Measurements from ENCODE around the gene PIMREG. TPM values are rescaled to one million over a fixed set of nuclear protein-coding genes. Genes with fewer than 3 reads are reported as not detected.

The PIMREG gene
- total RNA-seq, 4 donors from 2014 or later: 16.0 TPM; not detected in 3

DNA sequence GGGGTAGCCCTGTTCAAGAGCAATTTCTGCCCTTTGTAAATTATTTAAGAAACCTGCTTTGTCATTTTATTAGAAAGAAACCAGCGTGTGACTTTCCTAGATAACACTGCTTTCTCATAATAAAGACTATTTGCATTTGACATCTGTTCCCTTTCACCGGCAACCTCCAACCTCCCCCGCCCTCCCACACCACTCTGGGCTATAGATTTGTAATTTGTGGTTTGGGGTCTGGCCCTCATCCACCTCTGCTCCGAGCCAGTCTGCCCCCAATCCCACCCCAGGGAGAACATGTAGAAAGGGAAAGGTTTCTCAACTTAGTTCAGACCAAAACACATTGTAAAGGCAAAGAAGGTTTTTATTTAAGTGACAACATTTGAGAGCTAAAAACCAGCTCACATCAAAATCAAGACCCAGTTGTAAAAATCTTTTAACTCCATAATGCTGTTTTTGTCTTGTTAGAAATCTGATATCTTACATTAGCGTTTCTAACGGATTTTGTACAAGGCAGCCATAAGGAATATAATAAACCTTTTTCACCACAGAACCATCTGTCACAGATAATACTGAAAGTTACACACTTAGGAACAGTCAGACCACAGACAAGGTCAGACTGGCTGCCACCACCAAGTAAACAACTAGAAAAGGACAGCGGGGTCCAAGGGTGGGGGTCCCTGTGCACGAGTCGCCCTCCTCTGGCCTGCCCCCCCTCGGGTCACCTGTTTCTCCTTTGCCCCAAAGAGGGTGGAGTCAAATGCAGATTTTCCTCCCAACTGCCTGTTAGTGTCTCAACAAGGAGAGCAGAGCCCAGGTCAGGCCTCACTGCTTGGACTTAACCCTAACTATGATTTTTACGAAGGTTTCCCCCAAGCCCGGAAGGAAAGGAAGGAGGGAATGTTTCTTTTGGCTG, 6.9 kb downstream of the PIMREG start:
- no peaks in the 10 kb centered on the region for H3K27me3 ChIP-seq
- DNase-seq: no peak
- H3K27ac ChIP-seq: no peak overlapping the region
- no peaks in the 10 kb centered on the region for H3K4me1 ChIP-seq
- TF ChIP-seq, protein P1, sequence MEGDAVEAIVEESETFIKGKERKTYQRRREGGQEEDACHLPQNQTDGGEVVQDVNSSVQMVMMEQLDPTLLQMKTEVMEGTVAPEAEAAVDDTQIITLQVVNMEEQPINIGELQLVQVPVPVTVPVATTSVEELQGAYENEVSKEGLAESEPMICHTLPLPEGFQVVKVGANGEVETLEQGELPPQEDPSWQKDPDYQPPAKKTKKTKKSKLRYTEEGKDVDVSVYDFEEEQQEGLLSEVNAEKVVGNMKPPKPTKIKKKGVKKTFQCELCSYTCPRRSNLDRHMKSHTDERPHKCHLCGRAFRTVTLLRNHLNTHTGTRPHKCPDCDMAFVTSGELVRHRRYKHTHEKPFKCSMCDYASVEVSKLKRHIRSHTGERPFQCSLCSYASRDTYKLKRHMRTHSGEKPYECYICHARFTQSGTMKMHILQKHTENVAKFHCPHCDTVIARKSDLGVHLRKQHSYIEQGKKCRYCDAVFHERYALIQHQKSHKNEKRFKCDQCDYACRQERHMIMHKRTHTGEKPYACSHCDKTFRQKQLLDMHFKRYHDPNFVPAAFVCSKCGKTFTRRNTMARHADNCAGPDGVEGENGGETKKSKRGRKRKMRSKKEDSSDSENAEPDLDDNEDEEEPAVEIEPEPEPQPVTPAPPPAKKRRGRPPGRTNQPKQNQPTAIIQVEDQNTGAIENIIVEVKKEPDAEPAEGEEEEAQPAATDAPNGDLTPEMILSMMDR (IDR thresholded peaks at IDR 0.05): no peak
- TF ChIP-seq POLR2A (IDR thresholded peaks at IDR 0.05): no peak
- H3K9me3 ChIP-seq: no peaks in the 10 kb centered on the region
- no peak overlapping the region for H3K4me3 ChIP-seq
- intact Hi-C loops (cut with DNase I; ENCODE audit: low total_unique reads): no loop called here
- H3K36me3 ChIP-seq: no peaks in the 10 kb centered on the region

DNA sequence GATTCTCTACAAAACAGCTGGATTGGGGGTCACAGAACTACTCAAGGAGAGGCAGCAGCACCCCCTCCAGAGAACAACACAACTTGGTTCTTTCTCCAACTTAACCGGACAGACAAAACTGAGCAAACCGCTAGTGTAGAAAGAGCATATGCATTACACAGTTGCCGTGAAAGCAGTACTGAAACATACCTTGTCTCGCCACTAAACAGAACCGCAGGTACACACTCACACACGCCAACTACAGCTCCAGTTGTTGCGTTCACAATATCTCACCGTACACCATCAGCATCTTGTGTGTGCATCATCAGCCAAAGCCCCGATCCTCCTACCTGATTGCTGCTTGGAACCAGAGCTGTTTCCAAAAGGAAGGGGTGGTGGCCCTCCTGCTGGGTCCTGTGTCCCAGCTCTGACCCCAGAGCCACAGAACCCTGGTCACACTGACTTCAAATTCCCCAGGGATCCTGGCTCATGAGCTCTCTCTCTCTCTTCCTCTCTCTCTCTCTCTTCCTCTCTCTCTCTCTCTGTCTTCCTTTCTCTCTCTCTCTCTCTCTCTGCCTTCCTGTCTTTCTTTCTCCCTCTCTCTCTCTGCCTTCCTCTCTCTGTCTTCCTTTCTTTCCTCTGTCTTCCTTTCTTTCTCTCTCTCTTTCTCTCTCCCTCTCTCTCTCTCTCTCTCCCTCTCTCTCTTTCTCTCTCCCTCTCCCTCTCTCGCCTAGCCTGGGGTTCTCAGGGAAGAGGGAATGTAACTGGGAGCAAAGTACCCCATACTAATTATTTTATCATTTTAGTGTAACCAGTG, 8.4 kb downstream of the PIMREG start:
- no peak overlapping the region for H3K27ac ChIP-seq
- intact Hi-C loops (cut with DNase I; ENCODE audit: low total_unique reads): no loop called here
- no peak for DNase-seq
- H3K9me3 ChIP-seq: no peaks in the 10 kb centered on the region
- H3K4me3 ChIP-seq: no peak overlapping the region
- H3K27me3 ChIP-seq: no peaks in the 10 kb centered on the region
- H3K36me3 ChIP-seq: no peaks in the 10 kb centered on the region
- no peak for TF ChIP-seq POLR2A (IDR thresholded peaks at IDR 0.05)
- TF ChIP-seq, protein P1 (IDR thresholded peaks at IDR 0.05): no peak
- H3K4me1 ChIP-seq: no peaks in the 10 kb centered on the region

DNA sequence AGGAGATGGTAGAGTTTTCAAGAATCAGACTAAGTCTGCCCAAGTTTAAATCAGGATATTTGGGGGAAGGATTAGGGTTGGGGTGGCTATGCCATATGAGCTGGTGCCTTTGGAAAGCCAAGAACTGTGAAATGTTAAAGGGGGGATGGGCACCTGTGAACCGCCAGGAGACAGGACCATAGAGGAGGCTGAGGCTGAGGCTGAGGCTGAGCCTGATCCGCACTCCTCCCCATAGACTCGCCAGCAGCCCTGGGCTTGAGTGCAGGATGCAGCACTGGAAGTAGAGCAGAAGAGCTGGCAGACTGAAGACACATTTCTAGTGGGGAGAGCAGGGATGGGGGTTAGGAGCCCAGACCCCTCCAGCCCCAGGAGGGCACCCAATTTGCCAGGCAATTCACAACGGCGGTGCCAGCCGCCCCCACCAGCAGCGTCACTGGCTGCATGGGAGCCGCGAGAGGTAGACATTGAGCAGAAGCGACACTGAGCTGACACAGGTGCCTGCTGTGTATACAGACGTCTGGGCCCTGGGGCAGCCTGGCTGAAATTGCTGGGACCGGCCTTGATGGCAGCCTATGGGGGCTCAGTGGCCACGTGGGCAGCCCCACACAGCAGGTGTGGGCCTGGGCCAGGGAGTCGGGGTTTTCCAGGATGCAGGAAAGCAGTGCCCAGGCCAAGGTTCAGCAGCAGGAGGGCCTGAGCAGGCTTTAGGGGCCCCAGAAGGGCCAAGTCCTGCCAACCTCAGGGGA, 9.2 kb downstream of the PIMREG start:
- H3K27ac ChIP-seq: no peak overlapping the region
- no peaks in the 10 kb centered on the region for H3K27me3 ChIP-seq
- H3K4me3 ChIP-seq: no peak overlapping the region
- no peak for TF ChIP-seq POLR2A (IDR thresholded peaks at IDR 0.05)
- TF ChIP-seq, protein P1 (IDR thresholded peaks at IDR 0.05): no peak
- no peaks in the 10 kb centered on the region for H3K36me3 ChIP-seq
- intact Hi-C loops (cut with DNase I; ENCODE audit: low total_unique reads): no loop called here
- DNase-seq: no peak
- no peaks in the 10 kb centered on the region for H3K4me1 ChIP-seq
- H3K9me3 ChIP-seq: no peaks in the 10 kb centered on the region

DNA sequence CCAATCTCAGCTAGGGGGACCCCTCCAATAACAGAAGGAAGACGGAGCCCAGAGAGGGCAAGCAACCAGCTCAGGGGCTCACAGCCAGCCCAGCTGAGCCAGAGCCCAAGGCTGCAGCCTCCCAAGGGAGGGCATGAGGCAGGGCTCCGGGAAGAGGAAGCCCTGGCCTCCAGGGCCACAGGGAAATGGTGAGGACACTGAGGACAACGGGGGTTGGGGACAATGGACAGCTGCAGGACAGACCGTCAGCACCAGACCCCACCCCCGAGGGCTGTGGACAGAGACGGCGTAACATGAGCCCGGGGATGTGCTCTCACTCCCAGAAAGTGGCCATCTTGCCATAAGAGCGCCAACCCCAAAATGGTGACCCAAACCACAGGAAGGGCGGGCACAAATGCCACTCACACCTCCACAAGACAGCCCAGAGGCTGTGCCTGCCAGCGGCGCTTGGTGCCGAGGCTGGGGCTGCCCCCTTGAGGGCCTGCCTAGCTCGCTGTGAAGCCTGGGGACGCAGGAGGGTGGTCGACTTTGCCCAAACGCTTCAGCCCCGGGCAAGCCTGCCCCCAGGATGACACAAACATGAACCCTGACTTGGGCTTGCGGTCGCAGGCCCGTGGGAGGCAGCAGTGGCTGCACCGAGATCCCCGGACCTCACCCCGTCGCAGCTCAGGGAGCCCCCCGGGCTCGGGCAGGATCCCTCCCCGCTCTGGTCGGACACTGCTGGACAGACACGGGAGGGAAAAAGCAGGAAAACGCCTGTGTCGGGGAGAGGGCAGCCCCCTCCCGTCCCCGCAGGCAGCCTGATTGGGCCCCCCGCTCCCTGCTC, 10.5 kb downstream of the PIMREG start:
- Histone ChIP-seq H3K27me3 (no peaks in the 10 kb centered on the region), H3K27ac (no peak overlapping the region), H3K36me3 (no peaks in the 10 kb centered on the region), H3K4me3 (no peak overlapping the region), H3K4me1 (no peaks in the 10 kb centered on the region), H3K9me3 (no peaks in the 10 kb centered on the region)
- no peak for DNase-seq
- intact Hi-C loops (cut with DNase I; ENCODE audit: low total_unique reads): no loop called here
- no peak for TF ChIP-seq POLR2A (IDR thresholded peaks at IDR 0.05)

DNA sequence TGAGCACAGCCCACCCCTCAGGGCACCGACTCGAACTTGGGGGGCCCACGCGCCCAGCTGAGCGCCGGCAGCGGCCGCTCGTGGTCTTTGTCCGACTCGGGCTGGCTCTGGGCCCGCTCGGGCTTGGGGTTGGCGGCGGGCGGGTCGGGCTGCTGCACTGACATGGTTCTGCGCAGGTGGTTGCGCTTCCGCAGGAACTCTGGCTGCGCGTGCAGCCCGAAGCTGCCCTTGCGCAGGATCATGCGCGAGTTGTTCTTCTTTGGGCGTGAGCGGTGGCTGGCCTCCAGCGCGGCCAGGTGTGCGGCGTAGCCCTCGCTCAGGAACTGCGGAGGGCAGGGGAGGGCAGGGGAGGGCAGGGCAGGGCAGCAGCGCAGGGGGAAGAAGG, 11.1 kb downstream of the PIMREG start:
- TF ChIP-seq, protein P1 (IDR thresholded peaks at IDR 0.05): no peak
- TF ChIP-seq POLR2A (IDR thresholded peaks at IDR 0.05): no peak
- Histone ChIP-seq H3K36me3 (no peaks in the 10 kb centered on the region), H3K27me3 (no peaks in the 10 kb centered on the region), H3K9me3 (no peaks in the 10 kb centered on the region), H3K27ac (no peak overlapping the region), H3K4me1 (no peaks in the 10 kb centered on the region), H3K4me3 (no peak overlapping the region)
- intact Hi-C loops (cut with DNase I; ENCODE audit: low total_unique reads): no loop called here
- no peak for DNase-seq
